Transverse colon (tissue), 4 donors: ENCODE results near the gene CBFA2T2. TPM values are rescaled to one million over a fixed set of nuclear protein-coding genes. Genes with fewer than 3 reads are reported as not detected.

ENCODE experiments used
- DNase-seq: peaks from one replicate; pipeline ENCODE4 v3.0.0-alpha.2; 2019
- H3K27ac ChIP-seq, 4 donors: fragments of 200-600 bp; sonication (generic); 2 replicates each; pipeline ENCODE4 v1.5.1; 2016 to 2018; ENCODE audit warnings: inconsistent platforms in 4 of 4
- H3K27me3 ChIP-seq: fragments of 200-600 bp; sonication (generic); 2 replicates; pipeline ENCODE4 v1.5.1; 2017; ENCODE audit warnings: inconsistent platforms
- H3K36me3 ChIP-seq, 4 donors: fragments of 200-600 bp; sonication (generic); 2 replicates each; pipeline ENCODE4 v1.5.1; 2017 to 2019; ENCODE audit warnings: inconsistent platforms in 4 of 4
- H3K4me1 ChIP-seq, 4 donors: fragments of 200-600 bp; sonication (generic); 2 replicates each; pipeline ENCODE4 v1.5.1; 2017 to 2020; ENCODE audit warnings: inconsistent platforms in 4 of 4
- H3K4me3 ChIP-seq, 4 donors: fragments of 200-600 bp; sonication (generic); 1 replicate in 1 of 4; 2 replicates in 3 of 4; pipeline versions ENCODE4 v1.5.1 to v1.6.1; 2017 to 2019; ENCODE audit warnings: inconsistent platforms in 4 of 4
- H3K9me3 ChIP-seq, 2 donors: fragments of 200-600 bp; sonication (generic); 2 replicates each; pipeline ENCODE4 v1.5.1; 2017 to 2019; ENCODE audit warnings: inconsistent platforms in 2 of 2
- EP300 ChIP-seq: sonication (generic); formaldehyde crosslinking; IDR thresholded peaks from one replicate; pipeline ENCODE4 v1.6.1; 2017; ENCODE audit warnings: antibody characterized with exemption, low read depth
- POLR2A ChIP-seq: fragments of 450-650 bp; IDR thresholded peaks from one replicate; pipeline ENCODE4 v1.6.1; 2016; ENCODE audit warnings: antibody characterized with exemption, mild to moderate bottlenecking, moderate library complexity
- POLR2AphosphoS5 ChIP-seq, 3 donors: sonication (generic); formaldehyde crosslinking; IDR thresholded peaks; one replicate each; pipeline ENCODE4 v1.6.1; 2016; ENCODE audit warnings: antibody characterized with exemption in 3 of 3
- WGBS, 2 donors: methylation state at CpG; one replicate each; pipeline ENCODE4 v1.1.5; 2018; ENCODE audit warnings: low coverage in 1 of 2; 5-methylcytosine and 5-hydroxymethylcytosine counted together
- in situ Hi-C, 4 donors: fragments of 200-750 bp; cut with MboI; loops; one replicate each; pipeline versions ENCODE4 v1.15.0 to v1.15.1; 2017; ENCODE audit warnings: low sequenced_read_pairs in 3 of 4, low pct_ligation_motif_present in 1 of 4, low pct_unique_long_range_greater_than_20kb in 1 of 4
- intact Hi-C: fragments of 100-400 bp; cut with DNase I; formaldehyde crosslinking; loops from one replicate; pipeline ENCODE4 v1.15.1; 2023; ENCODE audit warnings: low total_unique reads
- total RNA-seq, 4 donors: library from RNA; depleted of rRNA; stranded (reverse); fragments of >200 nt; gene quantifications; one replicate each; pipeline ENCODE4 v1.1.0, GENCODE V29; 2016
- TF ChIP-seq, protein P1 (sequence below), 5 experiments: fragments of 200-600 bp in 3 of 5; fragments of 450-650 bp in 2 of 5; sonication (generic) in 3 of 5; IDR thresholded peaks; 1 replicate in 2 of 5; 2 replicates in 3 of 5; pipeline ENCODE4 v1.5.1; 2016 to 2017; ENCODE audit warnings: antibody characterized with exemption in 5 of 5, inconsistent platforms in 3 of 5, mild to moderate bottlenecking in 2 of 5, moderate library complexity in 1 of 5

Gene CBFA2T2
- total RNA-seq, 4 donors from 2014 or later: 35.8 to 62.3 (median 46.6) TPM

DNA sequence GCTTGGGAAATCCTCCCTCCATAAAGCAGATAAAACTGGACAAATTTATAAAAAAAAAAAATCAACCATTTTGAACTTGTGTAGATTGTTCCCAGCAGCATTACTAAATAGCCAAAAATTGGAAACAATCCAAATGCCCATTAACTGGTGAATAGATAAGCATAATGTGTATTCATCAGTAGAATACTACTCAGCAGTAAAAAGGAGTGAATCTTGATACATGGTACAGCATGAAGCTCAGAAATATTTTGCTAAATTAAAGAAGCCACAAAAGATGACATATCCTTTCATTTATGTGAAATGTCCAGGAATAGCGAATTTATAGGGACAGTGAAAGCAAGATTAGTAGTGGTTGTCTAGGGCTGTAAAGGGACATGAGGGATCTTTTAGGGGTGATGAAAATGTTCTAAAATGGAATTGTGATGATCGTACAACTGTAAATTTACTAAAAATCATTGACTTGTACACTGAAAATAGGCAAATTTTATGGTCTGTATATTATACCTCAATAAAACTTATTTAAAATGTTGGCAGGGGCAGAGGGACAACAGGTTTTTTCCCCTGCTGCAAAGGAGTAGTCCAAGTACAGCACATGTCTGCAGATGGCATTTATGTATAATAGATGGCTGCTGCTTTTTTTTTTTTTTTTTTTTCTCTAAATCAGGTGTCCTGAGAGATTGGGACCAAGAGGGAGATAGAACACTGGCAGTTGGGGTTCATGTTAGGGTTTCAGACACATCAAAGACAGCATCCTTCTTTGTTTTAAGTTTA, 59.5 kb downstream of the CBFA2T2 start:
- Histone ChIP-seq H3K27ac (no peak overlapping the region), H3K4me1 (peaks cover 0 to 15% (median 8%) of the 10 kb centered on the region in 4 donors), H3K36me3 (no peaks in the 10 kb centered on the region), H3K9me3 (no peaks in the 10 kb centered on the region), H3K27me3 (no peaks in the 10 kb centered on the region), H3K4me3 (no peak overlapping the region)
- intact Hi-C loops: no loop called here
- DNase-seq: no peak
- in situ Hi-C loops: no loop called here
- TF ChIP-seq, protein P1, sequence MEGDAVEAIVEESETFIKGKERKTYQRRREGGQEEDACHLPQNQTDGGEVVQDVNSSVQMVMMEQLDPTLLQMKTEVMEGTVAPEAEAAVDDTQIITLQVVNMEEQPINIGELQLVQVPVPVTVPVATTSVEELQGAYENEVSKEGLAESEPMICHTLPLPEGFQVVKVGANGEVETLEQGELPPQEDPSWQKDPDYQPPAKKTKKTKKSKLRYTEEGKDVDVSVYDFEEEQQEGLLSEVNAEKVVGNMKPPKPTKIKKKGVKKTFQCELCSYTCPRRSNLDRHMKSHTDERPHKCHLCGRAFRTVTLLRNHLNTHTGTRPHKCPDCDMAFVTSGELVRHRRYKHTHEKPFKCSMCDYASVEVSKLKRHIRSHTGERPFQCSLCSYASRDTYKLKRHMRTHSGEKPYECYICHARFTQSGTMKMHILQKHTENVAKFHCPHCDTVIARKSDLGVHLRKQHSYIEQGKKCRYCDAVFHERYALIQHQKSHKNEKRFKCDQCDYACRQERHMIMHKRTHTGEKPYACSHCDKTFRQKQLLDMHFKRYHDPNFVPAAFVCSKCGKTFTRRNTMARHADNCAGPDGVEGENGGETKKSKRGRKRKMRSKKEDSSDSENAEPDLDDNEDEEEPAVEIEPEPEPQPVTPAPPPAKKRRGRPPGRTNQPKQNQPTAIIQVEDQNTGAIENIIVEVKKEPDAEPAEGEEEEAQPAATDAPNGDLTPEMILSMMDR (IDR thresholded peaks at IDR 0.05): no peak
- no peak for TF ChIP-seq POLR2A
- no peak for TF ChIP-seq POLR2AphosphoS5 (IDR thresholded peaks at IDR 0.05)
- TF ChIP-seq EP300: no peak
- WGBS, 2 donors: 47 to 70% methylated on average over 2 of the region's 2 CpGs

DNA sequence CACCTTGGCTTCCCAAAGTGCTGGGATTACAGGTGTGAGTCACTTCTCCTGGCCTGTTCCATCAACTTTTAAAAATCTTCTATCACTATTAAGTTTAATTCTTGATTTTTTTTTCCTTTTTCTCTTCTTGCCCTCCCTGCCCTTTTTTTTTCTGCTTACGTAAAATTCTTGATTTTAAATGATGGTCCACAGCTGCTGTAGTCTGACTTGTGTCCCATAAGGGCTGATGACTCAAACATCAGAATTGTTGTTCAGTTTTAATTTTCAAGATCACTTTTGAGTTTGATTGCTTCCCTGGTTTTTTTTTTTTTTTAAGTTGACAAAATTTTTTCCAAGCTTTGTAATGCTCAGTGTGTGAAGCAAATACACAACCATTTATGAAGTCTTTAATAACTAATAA, 61.9 kb downstream of the CBFA2T2 start:
- DNase-seq: no peak
- Histone ChIP-seq H3K4me1 (peaks cover 7 to 31% (median 21%) of the 10 kb centered on the region in 4 donors), H3K36me3 (no peaks in the 10 kb centered on the region), H3K4me3 (no peak overlapping the region), H3K27ac (peak overlapping the region in 1 of 4 donors; percentile 23), H3K27me3 (no peaks in the 10 kb centered on the region), H3K9me3 (no peaks in the 10 kb centered on the region)
- 80% methylated on average over 1 of the region's 1 CpG; no CpG with 5 or more reads in 1 of the 2 donors for WGBS, 2 donors
- in situ Hi-C loops (no loop called here), intact Hi-C loops (no loop called here)
- TF ChIP-seq, protein P1 (IDR thresholded peaks at IDR 0.05): no peak
- TF ChIP-seq POLR2AphosphoS5 (IDR thresholded peaks at IDR 0.05) (no peak), EP300 (no peak)

DNA sequence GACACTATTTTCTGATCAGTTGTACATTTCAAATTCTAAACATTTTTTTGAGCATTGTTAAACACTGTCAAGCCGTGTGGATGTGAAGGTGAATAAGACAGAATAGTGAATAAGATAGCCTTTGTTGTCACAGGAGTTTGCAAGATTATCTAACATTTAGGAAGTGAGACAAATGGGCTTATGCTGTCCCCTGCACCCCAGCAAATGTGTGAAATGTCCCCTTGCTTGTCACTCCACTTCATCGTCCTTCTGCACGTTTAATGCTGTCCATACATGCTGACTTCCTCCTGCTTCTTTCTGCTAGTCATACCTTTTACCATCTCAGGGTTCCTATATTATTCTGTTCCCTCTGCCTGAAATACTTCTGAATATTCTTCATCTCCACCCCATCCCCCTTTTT, 62.6 kb downstream of the CBFA2T2 start:
- H3K27ac ChIP-seq: peak overlapping the region in 1 of 4 donors; percentile 23
- intact Hi-C loops: no loop called here

DNA sequence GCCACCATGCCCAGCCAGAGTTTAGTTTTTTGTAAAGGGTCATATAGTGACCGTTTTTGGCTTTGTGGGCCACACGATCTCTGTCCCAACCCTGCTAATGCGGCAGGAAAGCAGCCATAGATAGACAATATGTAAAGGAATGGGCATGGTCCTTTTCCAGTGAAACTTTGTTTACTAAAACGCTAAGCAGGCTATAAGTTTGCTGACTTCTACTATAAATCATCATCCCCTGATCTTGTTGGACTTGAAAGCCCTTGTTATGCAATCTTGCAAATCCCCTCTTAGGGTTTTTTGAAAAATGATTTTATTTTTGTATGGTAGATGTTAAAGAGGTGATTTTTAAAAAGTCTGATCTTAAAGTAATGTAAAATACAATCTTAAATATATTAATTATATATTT, 63.6 kb downstream of the CBFA2T2 start:
- WGBS, 2 donors: 70 to 88% methylated on average over 2 to 4 of the region's 4 CpGs
- intact Hi-C loops: no loop called here
- in situ Hi-C loops: no loop called here
- no peaks in the 10 kb centered on the region for H3K27me3 ChIP-seq
- H3K36me3 ChIP-seq: no peaks in the 10 kb centered on the region
- TF ChIP-seq, protein P1 (IDR thresholded peaks at IDR 0.05): no peak
- TF ChIP-seq POLR2A: no peak
- no peak for TF ChIP-seq EP300
- H3K27ac ChIP-seq: peak overlapping the region in 1 of 4 donors; percentile 85
- no peaks in the 10 kb centered on the region for H3K9me3 ChIP-seq
- no peak overlapping the region for H3K4me3 ChIP-seq
- DNase-seq: no peak
- H3K4me1 ChIP-seq: peaks cover 7 to 31% (median 21%) of the 10 kb centered on the region in 4 donors

More for the DNA sequence above, 62.6 kb downstream of the CBFA2T2 start:
- TF ChIP-seq POLR2AphosphoS5 (IDR thresholded peaks at IDR 0.05) (no peak), EP300 (no peak), POLR2A (no peak)
- TF ChIP-seq, protein P1 (IDR thresholded peaks at IDR 0.05): no peak
- Histone ChIP-seq H3K4me3 (no peak overlapping the region), H3K4me1 (peaks cover 7 to 31% (median 21%) of the 10 kb centered on the region in 4 donors), H3K9me3 (no peaks in the 10 kb centered on the region), H3K36me3 (no peaks in the 10 kb centered on the region), H3K27me3 (no peaks in the 10 kb centered on the region)
- 84 to 86% methylated on average over 3 of the region's 3 CpGs for WGBS, 2 donors
- in situ Hi-C loops: no loop called here
- no peak for DNase-seq
